Measurements from ENCODE around the gene PRKCA.

The PRKCA gene

DNA sequence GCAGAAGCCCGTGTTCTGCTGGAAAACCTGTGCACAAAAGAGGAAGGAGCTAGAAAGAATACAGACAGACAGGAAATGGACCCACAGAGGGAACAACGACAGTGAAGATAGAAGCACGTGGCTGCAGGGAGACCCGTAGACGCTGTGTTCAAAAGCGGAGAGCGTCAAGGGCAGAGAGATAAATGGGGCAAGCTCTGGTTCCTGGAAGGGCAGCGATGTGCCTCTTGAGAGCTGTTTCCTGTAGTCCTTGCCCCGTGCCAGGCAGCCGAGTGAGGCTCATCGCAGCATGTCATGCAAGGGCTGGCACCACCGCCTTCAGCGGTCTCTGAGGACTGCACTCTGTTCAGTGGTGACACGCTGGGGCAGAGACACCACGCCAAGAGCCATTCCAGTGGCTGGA lies 488.9 kb downstream of the PRKCA start:
- Histone ChIP-seq H3K4me1 (ENCODE audit: insufficient read depth, poor library complexity, severe bottlenecking) (no peaks in the 10 kb centered on the region), H3K36me3 (ENCODE audit: low read depth) (no peaks in the 10 kb centered on the region), H3K27me3 (ENCODE audit: insufficient read depth, poor library complexity, severe bottlenecking) (no peaks in the 10 kb centered on the region), H3K9me3 (ENCODE audit: severe bottlenecking) (no peaks in the 10 kb centered on the region), H3K4me3 (ENCODE audit: severe bottlenecking) (no peak overlapping the region), H3K27ac (ENCODE audit: poor library complexity, severe bottlenecking) (no peak overlapping the region)
- no peak for ATAC-seq (ENCODE audit: low read depth)
- TF ChIP-seq, protein P1, sequence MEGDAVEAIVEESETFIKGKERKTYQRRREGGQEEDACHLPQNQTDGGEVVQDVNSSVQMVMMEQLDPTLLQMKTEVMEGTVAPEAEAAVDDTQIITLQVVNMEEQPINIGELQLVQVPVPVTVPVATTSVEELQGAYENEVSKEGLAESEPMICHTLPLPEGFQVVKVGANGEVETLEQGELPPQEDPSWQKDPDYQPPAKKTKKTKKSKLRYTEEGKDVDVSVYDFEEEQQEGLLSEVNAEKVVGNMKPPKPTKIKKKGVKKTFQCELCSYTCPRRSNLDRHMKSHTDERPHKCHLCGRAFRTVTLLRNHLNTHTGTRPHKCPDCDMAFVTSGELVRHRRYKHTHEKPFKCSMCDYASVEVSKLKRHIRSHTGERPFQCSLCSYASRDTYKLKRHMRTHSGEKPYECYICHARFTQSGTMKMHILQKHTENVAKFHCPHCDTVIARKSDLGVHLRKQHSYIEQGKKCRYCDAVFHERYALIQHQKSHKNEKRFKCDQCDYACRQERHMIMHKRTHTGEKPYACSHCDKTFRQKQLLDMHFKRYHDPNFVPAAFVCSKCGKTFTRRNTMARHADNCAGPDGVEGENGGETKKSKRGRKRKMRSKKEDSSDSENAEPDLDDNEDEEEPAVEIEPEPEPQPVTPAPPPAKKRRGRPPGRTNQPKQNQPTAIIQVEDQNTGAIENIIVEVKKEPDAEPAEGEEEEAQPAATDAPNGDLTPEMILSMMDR (IDR thresholded peaks at IDR 0.05; ENCODE audit: poor library complexity, severe bottlenecking) = no peak
- DNase-seq (ENCODE audit: low spot score) = no peak

DNA sequence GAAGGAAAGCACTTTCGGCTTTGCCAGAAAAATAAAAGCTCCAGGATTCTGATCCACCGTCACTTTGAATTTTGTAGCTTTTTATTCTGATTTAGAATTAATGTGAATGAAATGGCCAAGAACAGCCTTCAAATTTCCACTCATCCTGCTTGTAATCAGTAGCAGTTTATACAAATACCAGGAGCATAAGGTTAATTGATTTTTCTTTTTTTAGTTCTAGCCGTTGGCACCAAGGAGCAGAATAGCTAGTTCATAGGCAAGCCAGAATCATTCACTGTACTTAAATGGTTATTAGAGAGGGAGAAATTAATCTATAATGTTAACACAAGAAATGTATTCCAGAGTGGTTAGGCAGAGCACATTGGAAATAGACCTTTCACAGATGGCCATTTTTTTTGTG lies 491.4 kb downstream of the PRKCA start:
- Histone ChIP-seq H3K4me1 (ENCODE audit: insufficient read depth, poor library complexity, severe bottlenecking) (no peaks in the 10 kb centered on the region), H3K9me3 (ENCODE audit: severe bottlenecking) (no peaks in the 10 kb centered on the region), H3K4me3 (ENCODE audit: severe bottlenecking) (no peak overlapping the region), H3K27ac (ENCODE audit: poor library complexity, severe bottlenecking) (no peak overlapping the region), H3K27me3 (ENCODE audit: insufficient read depth, poor library complexity, severe bottlenecking) (no peaks in the 10 kb centered on the region), H3K36me3 (ENCODE audit: low read depth) (no peaks in the 10 kb centered on the region)
- TF ChIP-seq, protein P1 (IDR thresholded peaks at IDR 0.05; ENCODE audit: poor library complexity, severe bottlenecking) = no peak
- DNase-seq (ENCODE audit: low spot score) (no peak), ATAC-seq (ENCODE audit: low read depth) (no peak)

DNA sequence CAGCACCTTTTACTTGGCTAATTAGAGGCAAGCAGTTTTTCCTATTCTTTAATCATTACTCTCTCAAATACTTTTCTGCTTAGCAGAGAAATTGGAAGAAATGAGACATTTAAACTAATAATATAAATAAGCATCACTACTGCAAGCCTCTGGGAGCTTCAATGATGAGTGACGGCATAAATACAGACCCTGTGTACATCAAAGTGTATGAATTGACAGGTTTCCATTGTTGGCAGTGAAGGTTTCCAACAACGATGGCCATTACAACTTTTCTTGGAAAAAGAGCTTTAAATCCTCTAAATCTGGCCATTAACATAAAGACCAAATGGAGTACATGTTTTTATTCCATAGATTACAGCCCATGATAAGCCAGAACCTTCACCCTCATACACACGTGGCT lies 493.1 kb downstream of the PRKCA start:
- TF ChIP-seq, protein P1 (IDR thresholded peaks at IDR 0.05; ENCODE audit: poor library complexity, severe bottlenecking) = no peak
- Histone ChIP-seq H3K4me1 (ENCODE audit: insufficient read depth, poor library complexity, severe bottlenecking) (no peaks in the 10 kb centered on the region), H3K27me3 (ENCODE audit: insufficient read depth, poor library complexity, severe bottlenecking) (no peaks in the 10 kb centered on the region), H3K36me3 (ENCODE audit: low read depth) (no peaks in the 10 kb centered on the region), H3K27ac (ENCODE audit: poor library complexity, severe bottlenecking) (no peak overlapping the region), H3K9me3 (ENCODE audit: severe bottlenecking) (no peaks in the 10 kb centered on the region), H3K4me3 (ENCODE audit: severe bottlenecking) (no peak overlapping the region)
- DNase-seq (ENCODE audit: low spot score) = no peak
- ATAC-seq (ENCODE audit: low read depth) = no peak

DNA sequence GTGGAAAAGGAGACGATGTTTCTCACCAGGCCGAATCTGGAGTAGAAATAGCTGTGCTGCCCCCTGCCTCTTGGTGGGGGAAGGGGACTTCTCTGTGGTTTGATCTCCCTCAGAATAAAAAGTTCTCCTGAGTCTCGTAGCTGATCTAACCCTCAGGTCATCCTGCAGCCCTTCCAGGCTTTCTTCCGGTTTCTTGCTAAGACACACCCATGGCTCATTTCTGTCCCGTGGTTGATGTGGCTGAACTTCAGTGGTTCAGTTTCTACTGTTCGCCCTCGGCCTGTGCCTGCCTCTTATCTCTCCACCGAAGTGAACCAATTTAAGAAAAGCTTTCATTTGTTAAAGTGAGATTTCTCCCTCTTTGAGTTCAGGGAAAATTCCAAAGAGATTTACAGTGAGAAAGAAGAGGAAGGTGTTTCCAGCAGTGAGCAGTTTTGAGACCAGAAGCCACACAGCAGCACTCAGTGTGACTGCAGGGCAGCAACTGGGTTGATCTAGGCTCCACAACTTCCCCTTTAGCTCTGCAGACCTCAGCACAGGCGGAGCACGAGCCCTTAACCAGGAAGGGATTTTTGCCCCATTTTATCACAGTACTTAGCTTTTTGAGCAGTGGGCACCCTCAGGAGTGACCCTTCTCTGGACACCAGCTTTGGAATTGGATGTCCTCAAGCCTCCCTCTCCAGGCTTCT lies 497.6 kb downstream of the PRKCA start:
- Histone ChIP-seq H3K36me3 (ENCODE audit: low read depth) (no peaks in the 10 kb centered on the region), H3K9me3 (ENCODE audit: severe bottlenecking) (no peaks in the 10 kb centered on the region), H3K27ac (ENCODE audit: poor library complexity, severe bottlenecking) (no peak overlapping the region), H3K4me3 (ENCODE audit: severe bottlenecking) (no peak overlapping the region), H3K27me3 (ENCODE audit: insufficient read depth, poor library complexity, severe bottlenecking) (no peaks in the 10 kb centered on the region), H3K4me1 (ENCODE audit: insufficient read depth, poor library complexity, severe bottlenecking) (no peaks in the 10 kb centered on the region)
- ATAC-seq (ENCODE audit: low read depth) = no peak
- TF ChIP-seq, protein P1 (IDR thresholded peaks at IDR 0.05; ENCODE audit: poor library complexity, severe bottlenecking) = no peak
- no peak for DNase-seq (ENCODE audit: low spot score)

DNA sequence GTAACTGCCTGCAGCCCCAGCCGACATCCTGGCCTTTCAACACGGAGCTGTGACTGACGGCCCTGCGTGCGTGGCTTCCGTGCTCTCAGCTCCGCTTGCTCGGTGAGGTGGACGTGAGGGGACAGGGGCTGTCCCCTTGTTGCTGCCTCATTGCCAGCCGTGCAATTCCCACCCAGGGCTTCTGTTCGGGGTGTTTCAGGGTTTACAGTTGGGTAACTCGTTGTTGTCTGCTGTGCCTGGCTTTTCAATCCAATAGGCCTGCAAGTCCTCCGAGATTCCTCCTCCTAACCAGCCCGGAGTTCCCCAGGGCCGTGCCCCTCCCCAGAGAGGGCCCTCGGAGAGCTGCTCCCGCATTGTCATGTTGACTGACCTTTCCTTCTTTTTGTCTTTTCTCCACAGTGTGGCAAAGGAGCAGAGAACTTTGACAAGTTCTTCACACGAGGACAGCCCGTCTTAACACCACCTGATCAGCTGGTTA lies 501.1 kb downstream of the PRKCA start:
- Histone ChIP-seq H3K27me3 (ENCODE audit: insufficient read depth, poor library complexity, severe bottlenecking) (no peaks in the 10 kb centered on the region), H3K4me1 (ENCODE audit: insufficient read depth, poor library complexity, severe bottlenecking) (no peaks in the 10 kb centered on the region), H3K9me3 (ENCODE audit: severe bottlenecking) (no peaks in the 10 kb centered on the region), H3K27ac (ENCODE audit: poor library complexity, severe bottlenecking) (no peak overlapping the region), H3K36me3 (ENCODE audit: low read depth) (no peaks in the 10 kb centered on the region), H3K4me3 (ENCODE audit: severe bottlenecking) (no peak overlapping the region)
- TF ChIP-seq, protein P1 (IDR thresholded peaks at IDR 0.05; ENCODE audit: poor library complexity, severe bottlenecking) = no peak
- ATAC-seq (ENCODE audit: low read depth) (no peak), DNase-seq (ENCODE audit: low spot score) (no peak)

All from RWPE2 (cell line).